ENCODE measurements around the gene PAX5. TPM values are rescaled to one million over a fixed set of nuclear protein-coding genes. Genes with fewer than 3 reads are reported as not detected.

The PAX5 gene
- total RNA-seq, 1 donor from 2014 or later, result 0.25 TPM

- intact Hi-C loops (cut with DNase I), result no loop called here
- DNase-seq (ENCODE audit: extremely low spot score in 2 of 2), result no peak
- H3K27me3 ChIP-seq, result no peaks in the 10 kb centered on the region
- TF ChIP-seq POLR2AphosphoS5 (IDR thresholded peaks at IDR 0.05; ENCODE audit: insufficient read depth in 1 of 2, low read depth in 1 of 2) (no peak), CTCF (IDR thresholded peaks at IDR 0.05) (no peak), POLR2A (IDR thresholded peaks at IDR 0.05) (no peak)
- no peak overlapping the region for H3K27ac ChIP-seq
- no peaks in the 10 kb centered on the region for H3K9me3 ChIP-seq
- no peaks in the 10 kb centered on the region for H3K4me1 ChIP-seq
- H3K4me3 ChIP-seq, result no peak overlapping the region
- H3K36me3 ChIP-seq, result no peaks in the 10 kb centered on the region
Measured at GRCh38 chr9:36791222-36791950, 242.7 kb downstream of the PAX5 start.

DNA sequence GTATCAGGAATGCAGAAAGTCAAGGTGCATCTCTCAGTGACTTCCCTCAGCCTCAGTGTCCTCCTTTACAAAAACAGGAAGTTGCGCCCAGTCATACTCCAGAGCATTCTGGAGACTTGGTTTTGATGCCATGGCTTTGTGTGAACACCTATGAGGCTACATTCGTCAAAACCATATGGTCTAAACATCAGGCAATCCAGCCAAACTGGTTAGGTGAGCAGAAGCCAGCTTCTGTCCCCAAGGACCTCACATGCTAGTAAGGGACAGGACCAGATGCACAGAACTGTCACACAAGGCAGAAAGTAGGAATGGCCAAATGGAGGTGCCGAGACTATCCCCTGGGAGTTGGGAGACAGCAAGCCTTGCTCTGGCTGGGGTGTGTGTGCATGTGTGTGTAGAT, 244.2 kb downstream of the PAX5 start:
- Histone ChIP-seq H3K4me3 (no peak overlapping the region), H3K36me3 (no peaks in the 10 kb centered on the region), H3K27ac (no peak overlapping the region), H3K9me3 (no peaks in the 10 kb centered on the region), H3K4me1 (no peaks in the 10 kb centered on the region), H3K27me3 (no peaks in the 10 kb centered on the region)
- no peak for DNase-seq (ENCODE audit: extremely low spot score in 2 of 2)
- TF ChIP-seq CTCF (IDR thresholded peaks at IDR 0.05) (no peak), POLR2AphosphoS5 (IDR thresholded peaks at IDR 0.05; ENCODE audit: insufficient read depth in 1 of 2, low read depth in 1 of 2) (no peak), POLR2A (IDR thresholded peaks at IDR 0.05) (no peak)
- intact Hi-C loops (cut with DNase I), result no loop called here

- H3K36me3 ChIP-seq, result no peaks in the 10 kb centered on the region
- no peak overlapping the region for H3K4me3 ChIP-seq
- no peak overlapping the region for H3K27ac ChIP-seq
- H3K9me3 ChIP-seq, result no peaks in the 10 kb centered on the region
- no peak for TF ChIP-seq POLR2AphosphoS5 (IDR thresholded peaks at IDR 0.05; ENCODE audit: insufficient read depth in 1 of 2, low read depth in 1 of 2)
- TF ChIP-seq POLR2A (IDR thresholded peaks at IDR 0.05), result no peak
- no peak for TF ChIP-seq CTCF (IDR thresholded peaks at IDR 0.05)
- intact Hi-C loops (cut with DNase I), result no loop called here
- H3K4me1 ChIP-seq, result no peaks in the 10 kb centered on the region
- H3K27me3 ChIP-seq, result no peaks in the 10 kb centered on the region
- no peak for DNase-seq (ENCODE audit: extremely low spot score in 2 of 2)
Measured at GRCh38 chr9:36788534-36788933, 245.5 kb downstream of the PAX5 start.

GRCh38 chr9:36787709-36788108, 246.4 kb downstream of the PAX5 start:
- H3K36me3 ChIP-seq, result no peaks in the 10 kb centered on the region
- no peak for DNase-seq (ENCODE audit: extremely low spot score in 2 of 2)
- H3K4me1 ChIP-seq, result no peaks in the 10 kb centered on the region
- H3K4me3 ChIP-seq, result no peak overlapping the region
- intact Hi-C loops (cut with DNase I), result no loop called here
- H3K27me3 ChIP-seq, result no peaks in the 10 kb centered on the region
- no peak for TF ChIP-seq POLR2A (IDR thresholded peaks at IDR 0.05)
- no peak for TF ChIP-seq POLR2AphosphoS5 (IDR thresholded peaks at IDR 0.05; ENCODE audit: insufficient read depth in 1 of 2, low read depth in 1 of 2)
- no peak for TF ChIP-seq CTCF (IDR thresholded peaks at IDR 0.05)
- H3K9me3 ChIP-seq, result no peaks in the 10 kb centered on the region
- no peak overlapping the region for H3K27ac ChIP-seq

Small RNAs within 50 kb of the gene (microRNA-seq; reads per million reads assigned to microRNA genes)
- not detected for gene MIR4475 (ENCODE audit: borderline number of aligned reads, borderline replicate concordance)
- not detected for gene MIR4476 (ENCODE audit: borderline number of aligned reads, borderline replicate concordance)
- gene MIR4540 (ENCODE audit: borderline number of aligned reads, borderline replicate concordance), result not detected

Small RNAs within 50 kb of the gene (small RNA-seq; reads per million reads assigned to genes)
- gene MIR4475, result not detected
- not detected for gene MIR4476
- not detected for gene MIR4540

Other genes starting within 250 kb of the PAX5 start
- 15.2 TPM for gene ZCCHC7, start 86.3 kb upstream of the PAX5 start, total RNA-seq